Limb (tissue), 2 donors: ENCODE data around the gene CCDC121.

ENCODE experiments used
- DNase-seq, 2 donors: peaks; one replicate each; pipeline ENCODE4 v3.0.0-alpha.2; 2016; ENCODE audit errors: extremely low spot score in 2 of 2

Gene CCDC121

GRCh38 chr2:27582129-27582694 is 46.6 kb downstream of the CCDC121 start:
- peak in 1 of 2 donors; percentile 28 for DNase-seq

- DNase-seq: no peak
Measured at GRCh38 chr2:27581417-27582128, 47.2 kb downstream of the CCDC121 start.
